H9 (cell line): ENCODE measurements around the gene BEST3. TPM values are rescaled to one million over a fixed set of nuclear protein-coding genes. Genes with fewer than 3 reads are reported as not detected.

Source experiments
- DNase-seq: peaks from one replicate; pipeline ENCODE4 v3.0.0-alpha.2; 2017
- H2AFZ ChIP-seq: one replicate; pipeline ENCODE4 v1.6.1; 2013; ENCODE audit warnings: mild to moderate bottlenecking, low read length, control low read depth, moderate library complexity
- H2AK5ac ChIP-seq: 2 replicates; pipeline ENCODE4 v1.6.1; 2013; ENCODE audit warnings: low read length, control low read depth, mixed read lengths; ENCODE audit not compliant: insufficient read length
- H2BK120ac ChIP-seq: one replicate; pipeline ENCODE4 v1.6.1; 2013; ENCODE audit warnings: low read depth, mild to moderate bottlenecking, low read length, control low read depth, inconsistent platforms; ENCODE audit not compliant: poor library complexity, severe bottlenecking
- H2BK12ac ChIP-seq: 2 replicates; pipeline ENCODE4 v1.6.1; 2013; ENCODE audit warnings: low read length, control low read depth, mixed read lengths, low read depth; ENCODE audit not compliant: insufficient read length
- H2BK15ac ChIP-seq: 2 replicates; pipeline ENCODE4 v1.6.1; 2013; ENCODE audit warnings: low read depth, low read length, control low read depth
- H2BK20ac ChIP-seq: one replicate; pipeline ENCODE4 v1.6.1; 2013; ENCODE audit warnings: low read depth, mild to moderate bottlenecking, low read length, control low read depth, inconsistent platforms; ENCODE audit not compliant: poor library complexity, severe bottlenecking
- H2BK5ac ChIP-seq: 2 replicates; pipeline ENCODE4 v1.6.1; 2013; ENCODE audit warnings: low read length, control low read depth, mixed read lengths; ENCODE audit not compliant: insufficient read length
- H3K14ac ChIP-seq: 2 replicates; pipeline ENCODE4 v1.6.1; 2013; ENCODE audit warnings: low read length, control low read depth; ENCODE audit not compliant: insufficient read depth
- H3K18ac ChIP-seq: 2 replicates; pipeline ENCODE4 v1.6.1; 2013; ENCODE audit warnings: low read depth, mild to moderate bottlenecking, mixed read lengths, low read length, control low read depth; ENCODE audit not compliant: insufficient read length
- H3K23ac ChIP-seq: 2 replicates; pipeline ENCODE4 v1.6.1; 2013; ENCODE audit warnings: low read length, control low read depth, mixed read lengths, low read depth; ENCODE audit not compliant: insufficient read length
- H3K23me2 ChIP-seq: 2 replicates; pipeline ENCODE4 v1.6.1; 2013; ENCODE audit warnings: low read depth, mild to moderate bottlenecking, mixed read lengths, low read length, control low read depth; ENCODE audit not compliant: insufficient read length, poor library complexity, severe bottlenecking
- H3K27ac ChIP-seq: 2 replicates; pipeline ENCODE4 v1.5.1; 2013; ENCODE audit warnings: low read length, control low read depth, mixed read lengths, low read depth; ENCODE audit not compliant: insufficient read length
- H3K27me3 ChIP-seq: 2 replicates; pipeline ENCODE4 v1.6.1; 2013; ENCODE audit warnings: low read length, control low read depth, inconsistent platforms; ENCODE audit not compliant: insufficient read depth
- H3K4ac ChIP-seq: 2 replicates; pipeline ENCODE4 v1.6.1; 2013; ENCODE audit warnings: low read depth, mild to moderate bottlenecking, control low read depth, inconsistent platforms, low read length, moderate library complexity
- H3K4me1 ChIP-seq: 2 replicates; pipeline ENCODE4 v1.6.1; 2013; ENCODE audit warnings: low read length, control low read depth, inconsistent platforms; ENCODE audit not compliant: insufficient read depth
- H3K4me2 ChIP-seq: 2 replicates; pipeline ENCODE4 v1.6.1; 2013; ENCODE audit warnings: low read length, control low read depth, mixed read lengths; ENCODE audit not compliant: insufficient read length, insufficient read depth
- H3K56ac ChIP-seq: 2 replicates; pipeline ENCODE4 v1.6.1; 2013; ENCODE audit warnings: low read depth, mild to moderate bottlenecking, mixed read lengths, low read length, control low read depth; ENCODE audit not compliant: insufficient read length
- H3K79me1 ChIP-seq: 2 replicates; pipeline ENCODE4 v1.6.1; 2013; ENCODE audit warnings: low read depth, mild to moderate bottlenecking, moderate library complexity, low read length, control low read depth, inconsistent platforms; ENCODE audit not compliant: insufficient read depth, poor library complexity, severe bottlenecking
- H3K79me2 ChIP-seq: 2 replicates; pipeline ENCODE4 v1.6.1; 2013; ENCODE audit warnings: low read length, control low read depth, inconsistent platforms; ENCODE audit not compliant: insufficient read depth
- H3K9ac ChIP-seq: 2 replicates; pipeline ENCODE4 v1.6.1; 2013; ENCODE audit warnings: low read length, control low read depth, mixed read lengths; ENCODE audit not compliant: insufficient read length; ENCODE audit errors: extremely low read depth
- H3K9me3 ChIP-seq: one replicate; pipeline ENCODE4 v1.6.1; 2013; ENCODE audit warnings: low read depth, low read length, inconsistent platforms; ENCODE audit not compliant: control insufficient read depth
- H3T11ph ChIP-seq: one replicate; pipeline ENCODE4 v1.6.1; 2013; ENCODE audit warnings: mild to moderate bottlenecking, low read length, control low read depth, inconsistent platforms
- H4K20me1 ChIP-seq: one replicate; pipeline ENCODE4 v1.6.1; 2013; ENCODE audit not compliant: control insufficient read depth, insufficient read length, insufficient read depth
- H4K5ac ChIP-seq: 2 replicates; pipeline ENCODE4 v1.6.1; 2013; ENCODE audit warnings: low read depth, mild to moderate bottlenecking, mixed read lengths, low read length, control low read depth; ENCODE audit not compliant: insufficient read length
- H4K8ac ChIP-seq: replicated peaks from 2 replicates; pipeline ENCODE4 v1.6.1; 2013; ENCODE audit warnings: low read length, control low read depth, mixed read lengths, low read depth; ENCODE audit not compliant: insufficient read length
- H4K91ac ChIP-seq: 2 replicates; pipeline ENCODE4 v1.6.1; 2013; ENCODE audit warnings: low read depth, mild to moderate bottlenecking, moderate library complexity, mixed read lengths, low read length, control low read depth; ENCODE audit not compliant: insufficient read length
- H3K27ac Mint-ChIP-seq, 3 experiments: 2 replicates in 2 of 3; 3 replicates in 1 of 3; pipeline ENCODE4 v1.8.0; 2020 to 2021; ENCODE audit warnings: mixed read lengths in 3 of 3, mild to moderate bottlenecking in 1 of 3, moderate library complexity in 1 of 3
- H3K27me3 Mint-ChIP-seq: 2 replicates; pipeline ENCODE4 v1.8.0; 2021; ENCODE audit warnings: low read depth, mild to moderate bottlenecking, moderate library complexity, mixed read lengths
- H3K36me3 Mint-ChIP-seq, 3 experiments: 2 replicates in 2 of 3; 3 replicates in 1 of 3; pipeline ENCODE4 v1.8.0; 2020 to 2021; ENCODE audit warnings: low read depth in 3 of 3, mixed read lengths in 3 of 3; ENCODE audit not compliant: insufficient read depth in 1 of 3
- H3K4me1 Mint-ChIP-seq, 2 experiments: 2 replicates each; pipeline ENCODE4 v1.8.0; 2020; ENCODE audit warnings: mixed read lengths in 2 of 2
- H3K4me3 Mint-ChIP-seq, 2 experiments: 2 replicates in 1 of 2; 3 replicates in 1 of 2; pipeline ENCODE4 v1.8.0; 2020 to 2021; ENCODE audit warnings: mild to moderate bottlenecking in 2 of 2, mixed read lengths in 2 of 2, moderate library complexity in 1 of 2
- H3K9me3 Mint-ChIP-seq, 2 experiments: 2 replicates in 1 of 2; 3 replicates in 1 of 2; pipeline ENCODE4 v1.8.0; 2020; ENCODE audit warnings: mild to moderate bottlenecking in 2 of 2, mixed read lengths in 2 of 2, moderate library complexity in 1 of 2
- CTCF ChIP-seq: fragments of 200-600 bp; sonication (generic); conservative IDR thresholded peaks from 3 replicates; pipeline ENCODE4 v1.8.0; 2021; ENCODE audit warnings: antibody characterized with exemption, mild to moderate bottlenecking
- WGBS: extraction: QIAGEN DNeasy Blood & Tissue Kit; methylation state at CpG from one replicate; pipeline ENCODE4 v1.1.7; 2013; ENCODE audit warnings: missing lambda C conversion rate, low lambda C conversion rate, mixed read lengths; ENCODE audit not compliant: insufficient read length; ENCODE audit errors: extremely low coverage; 5-methylcytosine and 5-hydroxymethylcytosine counted together
- total RNA-seq: library from RNA; stranded (reverse); gene quantifications from 2 replicates; pipeline ENCODE4 v1.2.1, GENCODE V29; 2021

The BEST3 gene
- total RNA-seq, 1 experiment from 2014 or later: 0.42 TPM

DNA sequence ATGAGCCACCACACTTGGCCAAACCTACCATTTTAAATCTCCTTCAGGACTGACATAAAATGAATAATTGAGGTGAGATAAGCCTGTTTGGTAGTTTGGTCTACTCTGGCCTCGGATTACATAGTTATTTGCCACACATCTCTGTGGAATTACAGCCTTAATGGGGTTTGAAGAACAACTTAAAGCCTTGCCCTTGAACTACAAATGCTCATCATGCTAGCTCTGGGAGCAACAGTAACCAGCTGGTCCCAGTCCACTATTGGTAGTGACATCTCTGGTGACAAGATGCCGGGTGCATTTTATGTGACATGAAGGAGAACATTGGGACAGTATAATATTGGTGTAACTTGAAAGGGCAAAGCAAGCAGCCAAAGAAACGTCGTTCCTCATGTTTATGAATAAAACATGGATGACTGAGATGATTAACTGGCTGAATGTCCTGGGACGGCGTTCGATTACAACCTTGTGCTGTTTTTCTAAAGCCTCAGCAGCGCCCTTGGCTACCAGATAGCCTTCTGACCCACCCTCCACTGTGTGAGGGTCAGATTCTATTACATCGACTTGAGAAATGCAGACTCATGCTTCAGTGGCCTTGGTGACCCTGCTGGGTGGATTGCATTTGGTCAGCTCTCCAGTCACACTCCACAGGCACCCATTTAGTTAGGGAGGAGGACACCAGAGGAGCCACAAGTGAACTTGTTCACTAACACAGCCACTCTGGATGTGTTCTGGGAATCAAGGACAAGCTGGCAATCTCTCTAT, 41.5 kb downstream of the BEST3 start:
- no peak overlapping the region for H3K27ac ChIP-seq
- H3K9me3 ChIP-seq: no peaks in the 10 kb centered on the region
- H4K5ac ChIP-seq: no peak overlapping the region
- H3K9me3 Mint-ChIP-seq: no peaks in the 10 kb centered on the region
- H4K91ac ChIP-seq: no peak overlapping the region
- WGBS: no CpG with 5 or more reads among the region's 9 CpGs
- H3K23ac ChIP-seq: no peak overlapping the region
- no peak overlapping the region for H3K4me2 ChIP-seq
- H3K56ac ChIP-seq: no peak overlapping the region
- H4K8ac ChIP-seq: no peak overlapping the region
- H3K79me1 ChIP-seq: no peaks in the 10 kb centered on the region
- H3K79me2 ChIP-seq: no peaks in the 10 kb centered on the region
- H2BK5ac ChIP-seq: no peak overlapping the region
- no peak overlapping the region for H3K9ac ChIP-seq
- no peak overlapping the region for H2BK20ac ChIP-seq
- no peak for TF ChIP-seq CTCF
- H3K4me1 ChIP-seq: no peaks in the 10 kb centered on the region
- no peak overlapping the region for H2BK120ac ChIP-seq
- H3K36me3 Mint-ChIP-seq: no peaks in the 10 kb centered on the region
- no peak overlapping the region for H3K18ac ChIP-seq
- no peak for DNase-seq
- no peaks in the 10 kb centered on the region for H3K27me3 ChIP-seq
- no peak overlapping the region for H2BK15ac ChIP-seq
- no peak overlapping the region for H3K14ac ChIP-seq
- H3K23me2 ChIP-seq: no peaks in the 10 kb centered on the region
- H2AFZ ChIP-seq: no peak overlapping the region
- H2AK5ac ChIP-seq: no peak overlapping the region
- H3K4ac ChIP-seq: no peak overlapping the region
- H3K4me3 Mint-ChIP-seq: no peak overlapping the region
- no peaks in the 10 kb centered on the region for H4K20me1 ChIP-seq
- no peak overlapping the region for H3T11ph ChIP-seq
- no peak overlapping the region for H3K27ac Mint-ChIP-seq
- H2BK12ac ChIP-seq: no peak overlapping the region
- H3K4me1 Mint-ChIP-seq: no peaks in the 10 kb centered on the region
- no peaks in the 10 kb centered on the region for H3K27me3 Mint-ChIP-seq
